ENCODE results near the gene RABEP1.

RABEP1 gene

DNA sequence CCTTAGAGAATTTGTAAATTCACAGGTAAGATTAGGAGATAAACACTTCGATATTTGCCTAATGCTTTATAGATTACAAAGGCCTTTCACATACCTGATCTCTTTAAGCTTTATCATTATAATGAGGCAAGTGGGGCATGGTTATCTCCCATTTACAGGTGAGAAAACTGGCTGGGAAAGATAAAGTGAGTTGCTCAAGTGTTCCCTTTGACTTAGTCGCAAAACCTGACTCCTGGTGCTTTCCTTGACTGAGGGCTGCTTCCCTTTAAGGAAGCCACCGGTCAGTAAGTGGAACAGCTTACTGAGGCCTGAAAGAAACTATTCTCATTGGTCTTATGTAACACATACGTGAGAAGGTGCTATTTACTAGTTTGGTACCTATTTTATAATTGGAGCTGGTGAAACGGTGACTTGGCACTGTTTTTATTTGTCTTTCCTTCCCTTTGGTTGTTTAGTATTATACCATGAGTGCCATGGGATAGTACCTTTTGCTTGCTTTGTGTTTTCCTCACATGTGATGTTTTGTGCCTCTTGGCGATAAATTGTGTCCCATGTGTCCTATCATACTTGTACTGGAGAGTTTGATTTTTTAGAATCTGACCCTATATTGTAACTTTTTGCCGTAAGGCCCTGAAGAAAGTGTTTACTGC, 80.2 kb downstream of the RABEP1 start:
- DNase-seq = no peak

GRCh38 chr17:5364156-5364555, 82.1 kb downstream of the RABEP1 start:
- no peak for DNase-seq

DNA sequence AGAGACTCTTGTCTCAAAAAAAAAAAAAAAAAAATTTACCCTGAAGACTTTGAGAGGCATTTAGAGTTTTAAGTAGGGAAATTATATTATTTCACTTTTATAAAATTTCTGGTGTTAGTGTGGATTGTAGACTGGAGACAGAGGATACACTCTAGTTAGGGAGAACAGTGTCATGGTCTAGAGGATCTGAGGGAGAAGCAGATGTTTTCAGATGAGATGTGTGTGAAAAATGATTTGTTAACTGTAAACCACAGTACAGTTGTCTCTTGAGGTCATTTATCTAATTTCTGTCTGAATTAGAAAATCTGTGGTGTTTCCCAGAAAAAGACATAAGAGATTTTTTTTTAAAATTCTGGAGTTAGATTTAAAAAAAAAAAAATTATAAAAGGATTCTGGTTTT, 82.6 kb downstream of the RABEP1 start:
- no peak for DNase-seq

DNA sequence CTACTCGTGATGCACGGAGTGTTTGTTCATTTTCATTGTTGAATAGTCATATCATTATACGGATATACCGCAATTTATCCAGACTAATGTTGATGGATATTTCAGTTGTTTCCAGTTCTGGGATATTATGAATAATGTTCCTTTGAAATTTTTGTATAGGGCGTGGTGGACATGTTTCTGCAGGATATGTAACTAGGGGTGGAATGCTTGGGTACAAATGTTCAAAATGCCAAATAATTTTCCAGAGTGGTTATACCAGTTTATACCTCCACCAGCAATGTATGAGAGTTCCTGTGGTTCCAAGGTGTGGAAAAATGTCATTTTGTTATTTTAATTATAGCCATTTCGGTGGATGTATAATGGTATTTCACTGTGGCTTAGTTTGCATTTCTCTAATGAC, 83.7 kb downstream of the RABEP1 start:
- no peak for DNase-seq

- DNase-seq = no peak
Observed at GRCh38 chr17:5370411-5370810, 88.3 kb downstream of the RABEP1 start.

- DNase-seq = no peak
Observed at GRCh38 chr17:5373112-5373511, 91.0 kb downstream of the RABEP1 start.

GRCh38 chr17:5378566-5379207, 96.6 kb downstream of the RABEP1 start:
- no peak for DNase-seq

DNA sequence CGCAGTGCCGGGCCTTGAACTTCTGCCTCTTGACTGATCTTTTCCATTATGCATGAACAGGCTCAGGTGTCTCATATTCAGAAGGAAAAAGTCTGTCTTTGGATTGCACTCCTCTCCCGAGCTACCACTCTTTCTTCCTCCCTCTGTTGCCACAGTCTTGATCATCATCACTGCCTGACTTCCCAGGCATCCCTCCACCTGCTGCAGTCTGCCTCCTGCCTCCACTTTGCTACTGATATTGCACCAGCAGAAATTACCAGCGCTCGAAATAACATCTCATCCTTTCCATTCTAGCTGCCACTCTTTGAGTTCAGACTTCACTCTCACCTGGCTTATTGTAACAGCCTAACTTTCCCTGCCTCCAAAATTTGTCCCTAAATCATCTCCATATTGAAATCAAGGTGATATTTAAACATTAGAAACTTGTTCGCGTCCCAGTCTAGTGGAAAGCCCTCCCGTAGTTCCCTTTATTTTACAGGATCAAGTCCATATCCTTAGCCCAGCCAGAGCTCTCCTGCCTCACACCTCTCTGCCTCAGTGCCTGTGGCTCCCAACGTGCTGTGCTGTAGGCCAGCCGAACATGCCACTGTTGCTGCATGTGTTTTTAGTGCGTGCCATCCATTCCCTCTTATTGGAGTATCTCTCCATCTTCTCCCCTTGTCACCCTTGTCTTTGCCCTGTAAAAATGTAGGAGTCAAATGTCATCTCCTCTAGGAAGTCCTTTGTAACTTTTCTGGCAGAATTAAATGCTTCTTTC, 97.4 kb downstream of the RABEP1 start:
- no peak for DNase-seq

- DNase-seq = no peak
Observed at GRCh38 chr17:5380491-5381135, 98.5 kb downstream of the RABEP1 start.

GRCh38 chr17:5381542-5381941, 99.5 kb downstream of the RABEP1 start:
- DNase-seq = no peak

DNA sequence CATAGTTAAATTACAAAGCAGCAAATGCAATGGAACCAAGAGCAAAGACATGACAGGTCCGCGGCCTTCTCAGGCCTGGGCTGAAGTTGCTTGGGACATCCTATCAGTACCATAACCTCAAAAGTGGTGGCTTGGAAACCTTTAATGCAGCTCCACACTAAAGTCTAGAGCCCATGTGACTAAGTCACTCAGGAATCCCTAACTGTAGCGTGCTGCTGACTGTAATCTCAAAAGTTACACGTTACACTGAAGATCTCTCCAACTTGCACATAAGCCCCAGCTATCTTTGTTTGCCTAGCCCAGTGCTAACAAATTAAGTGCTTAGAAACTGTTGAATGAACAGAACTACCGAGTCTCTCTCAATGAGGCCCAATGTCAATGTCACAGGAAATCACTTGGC, 109.6 kb downstream of the RABEP1 start:
- no peak for DNase-seq

DNA sequence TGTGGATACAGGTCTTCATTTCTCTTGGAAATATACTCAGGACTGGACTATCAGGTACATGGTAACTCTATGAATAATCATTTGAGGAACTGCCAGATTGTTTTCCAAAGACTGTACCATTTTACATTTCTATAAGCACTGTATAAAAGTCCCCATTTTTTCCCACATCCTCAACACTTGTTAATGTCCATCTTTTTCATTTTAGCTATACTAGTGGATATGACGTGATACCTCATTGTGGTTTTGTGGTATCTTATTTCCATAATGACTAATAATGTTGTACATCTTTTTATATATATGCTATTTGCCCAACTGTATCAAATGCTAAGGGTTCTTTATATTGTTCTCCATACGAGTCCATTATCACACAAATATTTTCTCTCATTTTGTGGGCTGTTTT, 114.5 kb downstream of the RABEP1 start:
- no peak for DNase-seq

DNA sequence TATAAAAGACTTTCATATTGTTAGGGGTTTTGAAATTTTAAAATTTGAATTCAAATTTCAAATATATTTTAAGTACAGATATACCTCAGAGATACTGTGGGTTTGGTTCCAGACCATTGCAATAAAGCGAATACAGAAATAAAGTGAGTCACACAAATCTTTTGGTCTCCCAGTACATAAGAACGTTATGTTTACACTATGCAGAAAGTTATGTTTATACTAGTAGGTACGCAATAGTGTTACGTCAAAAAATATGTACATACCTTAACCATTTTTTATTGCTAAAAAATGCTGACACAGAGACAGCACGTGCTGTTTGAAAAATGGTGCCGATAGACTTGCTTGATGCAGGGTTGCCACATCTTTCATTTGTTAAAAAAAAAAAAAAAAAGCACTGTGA, 117.7 kb downstream of the RABEP1 start:
- DNase-seq = no peak

DNA sequence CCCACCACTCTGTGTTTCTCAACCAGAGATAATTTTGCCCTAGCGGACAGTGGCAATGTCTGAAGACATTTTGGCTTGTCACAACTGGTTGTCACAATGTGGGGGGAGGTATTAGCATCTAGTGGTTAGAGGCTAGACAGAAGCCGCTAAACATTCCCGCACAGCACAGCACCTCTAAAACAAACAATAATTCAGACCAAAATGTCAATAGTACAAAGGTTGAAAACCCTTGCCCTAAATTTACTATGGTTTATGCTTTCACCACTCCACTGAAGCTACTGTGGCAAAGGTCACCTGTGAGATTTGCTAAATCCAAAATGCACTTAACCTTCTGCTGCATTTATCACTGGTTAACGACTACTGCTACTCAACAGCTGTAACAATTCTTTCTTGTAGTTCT, 123.3 kb downstream of the RABEP1 start:
- no peak for DNase-seq

- no peak for DNase-seq
Observed at GRCh38 chr17:5408186-5408585, 126.1 kb downstream of the RABEP1 start.

- DNase-seq = no peak
Observed at GRCh38 chr17:5410594-5411272, 128.6 kb downstream of the RABEP1 start.

GRCh38 chr17:5413682-5414081, 131.6 kb downstream of the RABEP1 start:
- no peak for DNase-seq

GRCh38 chr17:5416901-5417300, 134.8 kb downstream of the RABEP1 start:
- no peak for DNase-seq

DNA sequence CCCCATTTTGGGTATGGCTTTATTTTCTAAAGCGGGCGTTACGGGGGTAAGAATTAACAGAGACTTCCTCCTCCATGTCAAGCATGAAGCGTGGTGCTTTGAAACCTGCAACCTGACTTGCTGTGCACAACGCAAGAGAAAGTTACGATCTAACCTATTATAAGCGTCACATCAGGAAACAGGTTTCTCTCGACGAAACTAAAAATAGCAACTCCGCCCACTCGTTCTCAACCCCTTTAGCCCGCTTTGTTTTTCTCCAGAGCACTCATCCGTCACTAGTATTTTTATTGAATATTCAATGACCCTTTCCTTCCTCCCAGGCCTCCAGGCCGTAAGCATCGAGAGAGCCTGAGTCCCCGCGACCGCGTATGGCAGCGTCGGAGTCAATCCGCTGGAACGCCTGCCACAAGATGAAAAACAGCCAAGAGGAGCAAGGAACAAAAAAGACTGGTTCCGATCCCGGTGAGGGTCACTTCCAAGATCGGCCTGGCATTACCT, 136.8 kb downstream of the RABEP1 start:
- DNase-seq = no peak

GRCh38 chr17:5419356-5419958, 137.4 kb downstream of the RABEP1 start, which contains the start of gene NUP88:
TSS of gene NUP88 (minus strand) at chr17:5419662. CDS start at chr17:5419650, 12 bp downstream.
- peak; percentile 96 for DNase-seq

- DNase-seq = peak; percentile 92
Observed at GRCh38 chr17:5419959-5420653, 138.0 kb downstream of the RABEP1 start, which contains the start of gene RPAIN. TSS of gene RPAIN (plus strand) at chr17:5420182. CDS start at chr17:5420211, 29 bp downstream.

GRCh38 chr17:5422505-5422904, 140.4 kb downstream of the RABEP1 start:
- DNase-seq = no peak

All from NCI-H1436 (cell line).